ENCODE results near the gene CTAG2. TPM values are rescaled to one million over a fixed set of nuclear protein-coding genes. Genes with fewer than 3 reads are reported as not detected.
A peak's percentile ranks its signal among the peaks of the same experiment; 100 is the strongest.
"Not testable (repeated sequence)": the region's sequence is repeated elsewhere in the genome, so short reads cannot be mapped to it uniquely, and the experiment has no call there.

CTAG2 gene
- total and polyA plus RNA-seq, 4 donors: 11.0 TPM; not detected in 3

DNA sequence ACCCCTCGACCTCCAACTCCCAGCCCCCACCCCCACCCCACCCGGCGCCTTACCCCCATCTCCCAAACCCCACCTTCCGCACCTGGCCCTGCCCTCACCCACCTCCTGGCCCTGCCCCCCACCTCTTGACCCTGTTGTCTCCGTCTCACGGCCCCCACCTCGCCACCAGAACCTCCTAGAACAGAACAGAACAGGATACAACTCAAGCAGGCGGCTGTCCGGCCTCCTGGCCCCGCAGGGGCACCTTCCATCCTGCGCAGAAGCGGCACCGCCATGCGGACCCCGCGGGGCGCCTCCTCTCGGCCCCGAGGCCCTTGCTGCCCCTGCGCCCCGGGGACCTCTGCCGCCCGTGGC is 354 bp downstream of the CTAG2 start:
- Histone ChIP-seq H3K36me3 (ENCODE audit: control insufficient read depth in 1 of 2, insufficient read depth in 2 of 2, low read length in 1 of 2) (no peaks in the 10 kb centered on the region), H3K4me1 (ENCODE audit: control insufficient read depth in 1 of 2, insufficient read depth in 2 of 2, low read length in 2 of 2) (no peaks in the 10 kb centered on the region), H3K4me3 (ENCODE audit: low read length in 2 of 2) (no peak overlapping the region), H3K9me3 (ENCODE audit: control insufficient read depth, low read length) (no peaks in the 10 kb centered on the region), H3K27me3 (ENCODE audit: control insufficient read depth in 1 of 2, insufficient read depth in 2 of 2, low read length in 1 of 2) (no peaks in the 10 kb centered on the region), H3K27ac (ENCODE audit: low read depth in 1 of 2, low read length in 2 of 2) (no peak overlapping the region)
- 89 to 95% methylated on average over 22 to 23 of the region's 23 CpGs for whole genome bisulfite sequencing, 2 donors
- ATAC-seq (ENCODE audit: low FRiP score) (no peak), DNase-seq (no peak)
- intact Hi-C loops (cut with DNase I): no loop called here

DNA sequence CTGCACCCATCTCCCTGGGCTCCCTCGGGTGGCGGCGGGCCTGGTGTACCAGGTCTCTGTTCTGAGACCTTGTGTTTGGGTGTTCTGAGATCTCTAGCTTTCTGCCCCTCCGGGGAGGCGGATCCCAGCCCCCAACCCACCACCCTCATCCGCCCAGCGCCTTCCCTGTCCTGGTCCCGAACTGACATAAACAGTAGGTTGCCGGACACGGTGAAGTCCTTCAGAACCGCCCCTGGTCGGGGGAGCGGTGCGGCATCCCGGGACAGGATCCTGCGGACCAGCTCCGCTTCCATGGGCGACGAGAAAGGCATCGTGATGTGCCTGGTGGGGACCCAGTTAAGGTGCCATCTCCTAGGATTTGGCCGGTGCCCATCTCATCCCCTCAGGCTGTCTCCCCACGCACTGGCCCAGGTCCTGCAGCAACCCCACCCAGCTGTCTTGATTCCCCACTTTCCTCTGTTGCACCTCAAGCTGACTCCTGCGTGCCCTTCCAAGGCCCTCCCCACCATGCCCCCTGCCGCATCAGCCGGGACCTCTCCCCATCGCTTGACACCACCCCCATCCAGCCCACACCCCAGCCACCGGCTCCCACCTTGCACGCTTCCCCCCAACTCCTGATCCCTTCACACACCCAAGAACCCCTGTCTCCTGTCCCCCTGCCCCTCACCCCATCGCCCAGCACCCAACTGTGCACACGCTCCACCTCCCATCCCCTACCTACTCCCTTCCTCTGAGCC is 900 bp downstream of the CTAG2 start:
- H3K9me3 ChIP-seq (ENCODE audit: control insufficient read depth, low read length): no peaks in the 10 kb centered on the region
- WGBS, 2 donors: 86 to 93% methylated on average over 30 of the region's 30 CpGs
- no peak for ATAC-seq (ENCODE audit: low FRiP score)
- no peaks in the 10 kb centered on the region for H3K27me3 ChIP-seq (ENCODE audit: control insufficient read depth in 1 of 2, insufficient read depth in 2 of 2, low read length in 1 of 2)
- H3K36me3 ChIP-seq (ENCODE audit: control insufficient read depth in 1 of 2, insufficient read depth in 2 of 2, low read length in 1 of 2): no peaks in the 10 kb centered on the region
- H3K4me1 ChIP-seq (ENCODE audit: control insufficient read depth in 1 of 2, insufficient read depth in 2 of 2, low read length in 2 of 2): no peaks in the 10 kb centered on the region
- intact Hi-C loops (cut with DNase I): no loop called here
- no peak overlapping the region for H3K4me3 ChIP-seq (ENCODE audit: low read length in 2 of 2)
- H3K27ac ChIP-seq (ENCODE audit: low read depth in 1 of 2, low read length in 2 of 2): no peak overlapping the region
- no peak for DNase-seq

DNA sequence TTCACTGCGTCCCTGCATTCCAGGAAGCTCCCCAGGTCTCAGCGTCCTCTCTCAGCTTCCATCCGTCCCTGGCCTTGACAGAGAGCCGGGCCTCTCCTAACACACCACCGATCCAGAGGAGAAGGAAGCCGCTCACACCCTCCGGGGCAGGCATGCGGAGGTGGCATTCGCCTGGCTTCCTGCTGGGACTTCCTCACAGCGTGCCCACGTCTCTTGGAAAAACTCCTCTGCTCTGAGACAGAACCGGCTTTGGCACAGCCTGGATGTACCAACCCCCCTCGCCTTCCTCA is 3.2 kb downstream of the CTAG2 start:
- no peak overlapping the region for H3K4me3 ChIP-seq (ENCODE audit: low read length in 2 of 2)
- H3K4me1 ChIP-seq (ENCODE audit: control insufficient read depth in 1 of 2, insufficient read depth in 2 of 2, low read length in 2 of 2): no peaks in the 10 kb centered on the region
- H3K36me3 ChIP-seq (ENCODE audit: control insufficient read depth in 1 of 2, insufficient read depth in 2 of 2, low read length in 1 of 2): no peaks in the 10 kb centered on the region
- intact Hi-C loops (cut with DNase I): no loop called here
- ATAC-seq (ENCODE audit: low FRiP score) (no peak), DNase-seq (peak in 1 of 2 donors; percentile 60)
- H3K9me3 ChIP-seq (ENCODE audit: control insufficient read depth, low read length): no peaks in the 10 kb centered on the region
- 43 to 69% methylated on average over 13 of the region's 13 CpGs for WGBS, 2 donors
- H3K27ac ChIP-seq (ENCODE audit: low read depth in 1 of 2, low read length in 2 of 2): no peak overlapping the region
- H3K27me3 ChIP-seq (ENCODE audit: control insufficient read depth in 1 of 2, insufficient read depth in 2 of 2, low read length in 1 of 2): no peaks in the 10 kb centered on the region

DNA sequence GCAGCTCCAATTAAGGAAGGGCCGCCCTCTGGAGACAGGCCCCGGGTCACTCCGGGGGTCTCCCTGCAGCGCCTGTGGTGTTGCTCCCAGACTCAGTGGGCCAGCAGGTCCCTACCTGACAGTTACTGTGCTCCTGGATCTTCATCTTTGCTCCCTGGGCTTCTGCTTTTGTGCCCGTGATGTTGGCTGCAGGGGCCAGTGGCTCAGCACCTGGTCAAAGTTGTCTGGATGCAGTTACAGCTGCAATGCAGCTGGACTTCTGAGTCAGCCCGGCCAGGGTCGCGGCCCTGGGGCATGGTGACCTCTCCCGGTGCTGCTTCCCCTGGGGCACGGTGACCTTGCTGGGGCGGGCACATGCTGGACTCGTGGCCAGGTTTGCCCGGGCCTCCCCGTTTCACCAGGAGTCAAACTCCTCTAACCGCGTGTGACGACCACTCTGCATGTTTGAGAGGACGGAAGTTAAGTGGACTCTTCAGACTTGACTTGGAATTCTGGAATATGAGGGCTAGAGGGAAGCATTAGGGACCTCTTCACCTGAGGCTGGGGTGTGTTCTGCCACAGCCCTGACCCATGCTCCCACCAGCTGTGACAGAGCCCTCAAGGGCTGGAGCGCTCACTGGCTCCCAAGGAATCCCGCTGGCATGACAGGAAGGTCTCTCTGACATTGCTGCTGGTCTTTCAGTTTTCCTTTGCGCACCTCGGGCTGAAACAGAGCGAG is 3.7 kb downstream of the CTAG2 start:
- Histone ChIP-seq H3K27ac (ENCODE audit: low read depth in 1 of 2, low read length in 2 of 2) (no peak overlapping the region), H3K4me3 (ENCODE audit: low read length in 2 of 2) (no peak overlapping the region), H3K36me3 (ENCODE audit: control insufficient read depth in 1 of 2, insufficient read depth in 2 of 2, low read length in 1 of 2) (no peaks in the 10 kb centered on the region), H3K27me3 (ENCODE audit: control insufficient read depth in 1 of 2, insufficient read depth in 2 of 2, low read length in 1 of 2) (no peaks in the 10 kb centered on the region), H3K4me1 (ENCODE audit: control insufficient read depth in 1 of 2, insufficient read depth in 2 of 2, low read length in 2 of 2) (no peaks in the 10 kb centered on the region), H3K9me3 (ENCODE audit: control insufficient read depth, low read length) (no peaks in the 10 kb centered on the region)
- no peak for ATAC-seq (ENCODE audit: low FRiP score)
- 78 to 84% methylated on average over 23 of the region's 23 CpGs for WGBS, 2 donors
- intact Hi-C loops (cut with DNase I): no loop called here
- peak in 1 of 2 donors; percentile 61 for DNase-seq

DNA sequence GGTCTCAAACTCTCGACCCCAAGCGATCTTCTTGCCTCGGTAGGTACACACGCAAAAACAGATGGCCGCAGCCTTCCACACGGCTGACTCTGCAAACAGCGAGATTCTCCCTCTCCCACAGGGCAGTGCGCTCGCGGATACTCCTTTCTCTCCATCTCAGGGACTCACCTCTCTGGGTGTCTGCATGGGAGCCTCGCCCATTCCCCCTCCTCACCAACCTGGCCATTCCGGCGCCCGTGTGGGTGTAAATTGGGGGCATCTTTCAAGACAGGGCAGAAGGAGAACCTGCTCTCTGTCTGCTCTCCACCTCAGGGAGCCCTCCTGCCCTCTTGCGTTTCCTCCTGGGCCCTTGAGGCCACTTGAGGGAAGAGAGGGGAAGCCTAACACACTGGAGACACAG is 4.4 kb downstream of the CTAG2 start:
- no peak for ATAC-seq (ENCODE audit: low FRiP score)
- H3K27me3 ChIP-seq (ENCODE audit: control insufficient read depth in 1 of 2, insufficient read depth in 2 of 2, low read length in 1 of 2): no peaks in the 10 kb centered on the region
- no peak overlapping the region for H3K4me3 ChIP-seq (ENCODE audit: low read length in 2 of 2)
- H3K27ac ChIP-seq (ENCODE audit: low read depth in 1 of 2, low read length in 2 of 2): no peak overlapping the region
- 85 to 91% methylated on average over 15 of the region's 15 CpGs for WGBS, 2 donors
- DNase-seq: peak in 1 of 2 donors; percentile 53
- no peaks in the 10 kb centered on the region for H3K36me3 ChIP-seq (ENCODE audit: control insufficient read depth in 1 of 2, insufficient read depth in 2 of 2, low read length in 1 of 2)
- H3K4me1 ChIP-seq (ENCODE audit: control insufficient read depth in 1 of 2, insufficient read depth in 2 of 2, low read length in 2 of 2): no peaks in the 10 kb centered on the region
- intact Hi-C loops (cut with DNase I): no loop called here
- H3K9me3 ChIP-seq (ENCODE audit: control insufficient read depth, low read length): no peaks in the 10 kb centered on the region

DNA sequence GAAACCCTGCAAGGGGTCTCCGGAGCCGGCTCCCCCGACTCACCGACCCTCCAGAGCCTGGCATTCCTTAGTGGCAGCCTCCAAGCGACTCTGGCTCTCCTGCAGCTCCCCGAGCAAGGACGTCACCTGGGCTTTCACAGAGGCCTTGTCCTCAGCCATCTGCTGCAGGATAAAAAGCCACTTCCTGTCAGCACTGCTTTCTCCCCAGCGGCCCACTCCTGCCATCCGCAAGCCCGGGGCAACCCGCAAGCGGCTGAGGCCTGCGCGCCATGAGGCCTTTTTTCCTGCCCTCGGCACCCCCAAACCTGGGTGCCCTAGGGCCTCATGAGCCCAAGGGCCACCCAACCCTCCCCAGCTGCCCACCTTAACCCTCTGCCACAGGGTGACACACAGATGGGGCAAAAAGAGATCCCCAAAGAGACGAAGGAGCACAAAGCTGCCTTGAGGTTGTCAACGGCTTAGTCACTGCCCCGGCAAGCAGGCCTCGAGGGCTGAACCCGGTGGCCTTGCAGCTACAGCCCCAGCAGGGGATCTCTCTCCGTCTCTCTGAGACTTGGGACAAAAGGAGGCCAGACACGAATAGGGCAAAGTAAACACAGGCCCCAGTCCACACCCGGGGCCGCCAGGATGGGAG is 7.5 kb downstream of the CTAG2 start:
- H3K9me3 ChIP-seq (ENCODE audit: control insufficient read depth, low read length); DNase-seq; H3K27me3 ChIP-seq (ENCODE audit: control insufficient read depth in 1 of 2, insufficient read depth in 2 of 2, low read length in 1 of 2); H3K36me3 ChIP-seq (ENCODE audit: control insufficient read depth in 1 of 2, insufficient read depth in 2 of 2, low read length in 1 of 2); ATAC-seq (ENCODE audit: low FRiP score); intact Hi-C loops (cut with DNase I); H3K4me1 ChIP-seq (ENCODE audit: control insufficient read depth in 1 of 2, insufficient read depth in 2 of 2, low read length in 2 of 2); H3K4me3 ChIP-seq (ENCODE audit: low read length in 2 of 2); H3K27ac ChIP-seq (ENCODE audit: low read depth in 1 of 2, low read length in 2 of 2): not testable (repeated sequence)
- WGBS, 2 donors: no CpG with 5 or more reads among the region's 24 CpGs

DNA sequence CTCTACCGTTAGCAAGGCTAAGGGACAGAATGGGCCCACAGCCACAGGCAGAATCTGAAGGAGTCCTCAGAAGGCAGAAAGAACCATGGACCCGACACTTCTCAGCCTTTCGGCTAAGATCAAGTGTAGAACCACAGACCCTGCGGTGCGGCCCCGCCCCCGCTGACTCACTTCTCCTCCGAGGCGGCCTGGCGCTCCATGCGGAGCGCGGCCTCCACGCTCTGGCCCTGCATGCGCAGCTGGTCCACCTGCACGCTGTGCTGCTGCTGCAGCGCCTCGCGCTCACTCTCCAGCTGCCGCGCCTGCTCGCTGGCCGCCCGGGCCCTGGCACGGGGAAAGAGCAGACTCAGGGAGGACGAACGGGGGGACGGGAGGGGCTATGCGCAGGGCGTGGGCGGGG is 9.7 kb downstream of the CTAG2 start:
- H3K36me3 ChIP-seq (ENCODE audit: control insufficient read depth in 1 of 2, insufficient read depth in 2 of 2, low read length in 1 of 2); H3K4me1 ChIP-seq (ENCODE audit: control insufficient read depth in 1 of 2, insufficient read depth in 2 of 2, low read length in 2 of 2); ATAC-seq (ENCODE audit: low FRiP score); intact Hi-C loops (cut with DNase I); H3K4me3 ChIP-seq (ENCODE audit: low read length in 2 of 2); H3K27ac ChIP-seq (ENCODE audit: low read depth in 1 of 2, low read length in 2 of 2); H3K27me3 ChIP-seq (ENCODE audit: control insufficient read depth in 1 of 2, insufficient read depth in 2 of 2, low read length in 1 of 2); H3K9me3 ChIP-seq (ENCODE audit: control insufficient read depth, low read length); DNase-seq: not testable (repeated sequence)
- WGBS, 2 donors: no CpG with 5 or more reads among the region's 31 CpGs

DNA sequence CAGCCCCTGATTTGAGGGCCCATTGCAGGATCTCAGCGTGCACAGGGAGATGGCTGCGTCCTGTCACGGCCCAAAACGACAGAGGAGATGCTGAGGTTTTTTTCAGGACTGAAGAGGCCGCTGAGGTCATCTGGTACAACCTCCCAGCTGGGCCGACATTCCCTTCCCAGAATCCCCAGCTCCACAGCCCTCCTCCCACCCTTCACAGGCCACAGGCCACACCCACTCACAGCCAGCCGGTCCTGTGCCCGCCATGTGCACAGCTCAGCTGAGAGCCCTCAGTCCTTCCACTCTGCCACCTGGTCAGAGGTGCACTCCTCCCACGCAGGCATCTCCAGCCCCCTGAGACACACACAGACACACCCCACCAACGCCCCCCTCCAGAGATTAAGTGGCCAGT is 11.6 kb downstream of the CTAG2 start:
- H3K36me3 ChIP-seq (ENCODE audit: control insufficient read depth in 1 of 2, insufficient read depth in 2 of 2, low read length in 1 of 2); ATAC-seq (ENCODE audit: low FRiP score); DNase-seq; H3K4me3 ChIP-seq (ENCODE audit: low read length in 2 of 2); H3K9me3 ChIP-seq (ENCODE audit: control insufficient read depth, low read length); H3K4me1 ChIP-seq (ENCODE audit: control insufficient read depth in 1 of 2, insufficient read depth in 2 of 2, low read length in 2 of 2); H3K27ac ChIP-seq (ENCODE audit: low read depth in 1 of 2, low read length in 2 of 2); intact Hi-C loops (cut with DNase I); H3K27me3 ChIP-seq (ENCODE audit: control insufficient read depth in 1 of 2, insufficient read depth in 2 of 2, low read length in 1 of 2): not testable (repeated sequence)
- WGBS, 2 donors: no CpG with 5 or more reads among the region's 10 CpGs

DNA sequence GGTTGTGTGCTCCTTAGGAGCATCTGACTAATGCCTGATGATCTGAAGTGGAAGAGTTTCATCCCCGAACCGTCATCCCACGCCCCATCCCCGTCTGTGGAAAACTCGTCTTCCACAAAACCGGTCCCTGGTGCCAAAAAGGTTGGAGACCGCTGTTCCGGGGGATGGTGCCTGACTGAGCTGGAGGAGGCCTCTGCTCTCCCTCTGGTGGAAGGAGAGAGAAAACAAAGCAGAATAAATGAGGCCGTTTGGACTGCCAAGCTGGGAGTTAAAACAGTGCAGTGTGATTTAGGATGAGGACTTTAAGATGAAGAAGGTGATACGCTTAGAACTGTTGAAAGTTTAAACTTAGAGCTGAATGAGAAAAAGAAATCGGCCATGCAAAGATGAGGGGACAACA is 19.7 kb downstream of the CTAG2 start:
- DNase-seq; H3K27me3 ChIP-seq (ENCODE audit: control insufficient read depth in 1 of 2, insufficient read depth in 2 of 2, low read length in 1 of 2); H3K36me3 ChIP-seq (ENCODE audit: control insufficient read depth in 1 of 2, insufficient read depth in 2 of 2, low read length in 1 of 2); intact Hi-C loops (cut with DNase I); H3K4me3 ChIP-seq (ENCODE audit: low read length in 2 of 2); H3K27ac ChIP-seq (ENCODE audit: low read depth in 1 of 2, low read length in 2 of 2); H3K9me3 ChIP-seq (ENCODE audit: control insufficient read depth, low read length); H3K4me1 ChIP-seq (ENCODE audit: control insufficient read depth in 1 of 2, insufficient read depth in 2 of 2, low read length in 2 of 2); ATAC-seq (ENCODE audit: low FRiP score): not testable (repeated sequence)
- WGBS, 2 donors: no CpG with 5 or more reads among the region's 11 CpGs

Measured in aorta (tissue), 5 donors.